ENCODE results near the gene CD27.
A peak's percentile ranks its signal among the peaks of the same experiment; 100 is the strongest.

Gene CD27

DNA sequence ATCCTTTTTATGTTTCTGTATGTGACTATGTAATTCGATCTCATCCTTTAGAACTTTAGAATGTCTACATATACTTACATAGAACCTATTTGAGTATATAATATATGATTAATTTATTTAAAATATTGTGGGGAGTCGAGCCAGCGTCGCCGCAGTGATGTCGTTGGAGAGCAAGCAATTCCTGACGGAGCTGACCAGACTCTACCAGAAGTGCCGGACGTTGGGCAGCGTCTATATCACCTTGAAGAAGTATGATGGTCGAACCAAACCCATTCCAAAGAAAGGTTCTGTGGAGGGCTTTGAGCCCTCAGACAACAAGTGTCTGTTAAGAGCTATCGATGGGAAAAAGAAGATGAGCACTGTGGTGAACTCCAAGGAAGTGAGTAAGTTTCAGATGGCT lies 6.4 kb upstream of the CD27 start:
- no peak overlapping the region for H3K4me3 Mint-ChIP-seq
- DNase-seq = no peak
- H3K27ac Mint-ChIP-seq = peak overlapping the region; percentile 12
- peaks cover 3% of the 10 kb centered on the region for H3K27me3 Mint-ChIP-seq (ENCODE audit: low read depth, poor library complexity)
- H3K9me3 Mint-ChIP-seq = no peaks in the 10 kb centered on the region
- TF ChIP-seq CTCF (IDR thresholded peaks at IDR 0.05) = no peak
- H3K36me3 Mint-ChIP-seq (ENCODE audit: low read depth) = no peaks in the 10 kb centered on the region
- H3K4me1 Mint-ChIP-seq = peaks cover 17% of the 10 kb centered on the region

GRCh38 chr12:6440391-6440790 lies 4.4 kb upstream of the CD27 start:
- TF ChIP-seq CTCF (IDR thresholded peaks at IDR 0.05) = no peak
- no peak overlapping the region for H3K4me3 Mint-ChIP-seq
- no peak for DNase-seq
- no peaks in the 10 kb centered on the region for H3K27me3 Mint-ChIP-seq (ENCODE audit: low read depth, poor library complexity)
- H3K27ac Mint-ChIP-seq = no peak overlapping the region
- H3K36me3 Mint-ChIP-seq (ENCODE audit: low read depth) = no peaks in the 10 kb centered on the region
- H3K4me1 Mint-ChIP-seq = peaks cover 22% of the 10 kb centered on the region
- H3K9me3 Mint-ChIP-seq = no peaks in the 10 kb centered on the region

DNA sequence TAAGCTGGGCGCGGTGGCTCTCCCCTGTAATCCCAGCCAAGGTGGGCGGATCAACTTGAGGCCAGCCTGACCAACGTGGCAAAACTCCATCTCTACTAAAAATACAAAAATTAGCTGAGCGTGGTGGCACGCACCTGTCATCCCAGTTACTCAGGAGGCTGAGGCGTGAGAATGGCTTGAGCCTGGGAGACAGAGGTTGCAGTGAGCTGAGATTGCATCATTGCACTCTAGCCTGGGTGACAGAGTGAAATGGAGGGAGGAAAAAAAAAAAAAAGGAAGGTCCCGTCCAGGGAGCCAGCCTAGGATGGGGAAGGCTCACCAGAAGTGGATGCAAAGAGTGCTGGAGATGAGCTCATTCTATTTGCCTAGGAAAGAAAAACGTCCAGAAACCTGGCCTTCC lies 1.9 kb upstream of the CD27 start:
- no peak overlapping the region for H3K4me3 Mint-ChIP-seq
- H3K4me1 Mint-ChIP-seq = peaks cover 45% of the 10 kb centered on the region
- no peak for DNase-seq
- no peak for TF ChIP-seq CTCF (IDR thresholded peaks at IDR 0.05)
- H3K36me3 Mint-ChIP-seq (ENCODE audit: low read depth) = peaks cover 3% of the 10 kb centered on the region
- H3K27me3 Mint-ChIP-seq (ENCODE audit: low read depth, poor library complexity) = no peaks in the 10 kb centered on the region
- no peak overlapping the region for H3K27ac Mint-ChIP-seq
- no peaks in the 10 kb centered on the region for H3K9me3 Mint-ChIP-seq

DNA sequence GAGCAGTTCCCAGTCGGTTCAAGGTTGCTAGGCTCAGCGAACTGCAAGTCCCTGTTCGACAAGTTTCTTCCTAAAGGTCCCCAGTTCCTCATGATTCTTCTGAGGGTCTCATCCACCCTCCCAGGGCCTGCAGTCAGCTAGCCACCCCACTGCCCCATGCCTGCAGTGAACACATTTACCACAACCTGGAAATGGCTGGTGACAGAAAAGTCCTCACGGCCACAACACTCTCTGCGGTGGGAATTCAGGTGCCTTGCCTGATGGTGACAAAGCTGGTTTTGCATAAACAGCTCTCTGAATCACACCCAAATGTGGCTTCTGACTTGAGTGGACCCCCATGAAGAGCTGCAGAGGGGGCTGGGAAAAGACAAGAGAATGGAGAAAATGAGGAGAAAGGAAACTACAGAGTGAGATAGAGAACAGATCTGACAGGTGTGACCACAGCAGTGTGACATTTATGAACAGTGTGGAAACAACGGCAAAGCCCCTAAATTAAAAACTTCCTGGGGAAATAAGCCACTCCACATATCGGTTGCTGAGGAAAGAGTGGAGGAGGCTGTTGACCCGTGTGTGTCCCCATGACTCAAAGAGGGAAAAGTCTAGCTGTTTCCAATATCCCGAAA lies 1.3 kb upstream of the CD27 start:
- TF ChIP-seq CTCF (IDR thresholded peaks at IDR 0.05) = no peak
- DNase-seq = no peak
- Mint-ChIP-seq H3K9me3 (no peaks in the 10 kb centered on the region), H3K4me1 (peaks cover 50% of the 10 kb centered on the region), H3K4me3 (no peak overlapping the region), H3K36me3 (ENCODE audit: low read depth) (peaks cover 8% of the 10 kb centered on the region), H3K27me3 (ENCODE audit: low read depth, poor library complexity) (no peaks in the 10 kb centered on the region), H3K27ac (no peak overlapping the region)

DNA sequence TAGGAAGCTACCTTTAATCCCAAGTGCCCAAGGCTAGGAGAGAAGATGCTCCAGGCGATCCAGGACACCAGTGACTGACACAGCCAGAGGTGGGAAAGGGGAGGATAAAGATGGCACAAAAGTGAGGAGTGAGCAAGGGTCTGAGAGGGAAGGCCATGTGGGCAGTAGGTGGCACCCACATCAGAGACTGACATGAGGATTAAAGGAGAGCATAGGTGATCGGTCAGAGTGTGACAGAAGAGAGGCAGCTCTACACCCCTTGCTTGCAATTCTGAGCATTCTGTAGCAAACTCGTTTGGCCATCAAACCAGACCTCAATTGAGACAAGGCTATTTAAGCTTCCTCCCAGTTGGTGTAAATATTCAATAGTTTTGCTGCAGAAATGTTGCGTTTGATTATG lies 724 bp upstream of the CD27 start:
- no peak for TF ChIP-seq CTCF (IDR thresholded peaks at IDR 0.05)
- Mint-ChIP-seq H3K27ac (no peak overlapping the region), H3K9me3 (no peaks in the 10 kb centered on the region), H3K36me3 (ENCODE audit: low read depth) (peaks cover 8% of the 10 kb centered on the region), H3K27me3 (ENCODE audit: low read depth, poor library complexity) (no peaks in the 10 kb centered on the region), H3K4me3 (no peak overlapping the region), H3K4me1 (peaks cover 48% of the 10 kb centered on the region)
- DNase-seq = no peak

DNA sequence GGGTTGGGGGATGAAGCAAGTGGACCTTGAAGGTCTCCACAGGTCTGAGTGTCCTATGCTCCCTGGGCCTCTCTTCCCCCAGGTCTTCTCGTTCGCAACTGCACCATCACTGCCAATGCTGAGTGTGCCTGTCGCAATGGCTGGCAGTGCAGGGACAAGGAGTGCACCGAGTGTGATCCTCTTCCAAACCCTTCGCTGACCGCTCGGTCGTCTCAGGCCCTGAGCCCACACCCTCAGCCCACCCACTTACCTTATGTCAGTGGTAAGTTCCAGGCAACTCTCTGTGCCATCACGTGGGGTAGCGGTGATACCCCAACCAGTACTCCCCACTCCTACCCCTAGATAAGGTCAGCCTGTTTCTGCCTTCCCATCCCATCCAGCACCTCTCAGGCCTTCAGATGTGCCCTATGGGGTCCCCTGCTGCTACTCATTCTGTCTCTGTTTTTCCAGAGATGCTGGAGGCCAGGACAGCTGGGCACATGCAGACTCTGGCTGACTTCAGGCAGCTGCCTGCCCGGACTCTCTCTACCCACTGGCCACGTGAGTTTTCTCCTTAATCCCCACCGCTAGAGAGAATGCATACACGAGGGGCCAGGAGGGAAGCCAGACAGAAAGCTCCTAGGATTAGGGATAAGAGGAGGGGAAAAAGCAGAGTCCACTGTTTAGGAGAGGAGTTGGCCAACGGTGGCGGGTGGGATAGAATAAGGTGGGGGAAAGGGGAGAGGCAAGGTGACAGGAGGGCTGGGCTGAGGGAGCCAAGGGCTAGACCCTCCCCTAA lies 5.5 kb downstream of the CD27 start:
- Mint-ChIP-seq H3K9me3 (no peaks in the 10 kb centered on the region), H3K27ac (peak overlapping the region; percentile 94)

More for the DNA sequence above, 5.5 kb downstream of the CD27 start:
- DNase-seq = no peak
- Mint-ChIP-seq H3K36me3 (ENCODE audit: low read depth) (peaks cover 8% of the 10 kb centered on the region), H3K4me1 (peaks cover 67% of the 10 kb centered on the region), H3K4me3 (peak overlapping the region; percentile 83), H3K27me3 (ENCODE audit: low read depth, poor library complexity) (no peaks in the 10 kb centered on the region)
- TF ChIP-seq CTCF (IDR thresholded peaks at IDR 0.05) = no peak

All from nephron progenitor cell (in vitro differentiated cells).